ENCODE measurements around the gene C8A. TPM values are rescaled to one million over a fixed set of nuclear protein-coding genes. Genes with fewer than 3 reads are reported as not detected.

Gene C8A
- total RNA-seq, 2 experiments from 2014 or later: not detected

DNA sequence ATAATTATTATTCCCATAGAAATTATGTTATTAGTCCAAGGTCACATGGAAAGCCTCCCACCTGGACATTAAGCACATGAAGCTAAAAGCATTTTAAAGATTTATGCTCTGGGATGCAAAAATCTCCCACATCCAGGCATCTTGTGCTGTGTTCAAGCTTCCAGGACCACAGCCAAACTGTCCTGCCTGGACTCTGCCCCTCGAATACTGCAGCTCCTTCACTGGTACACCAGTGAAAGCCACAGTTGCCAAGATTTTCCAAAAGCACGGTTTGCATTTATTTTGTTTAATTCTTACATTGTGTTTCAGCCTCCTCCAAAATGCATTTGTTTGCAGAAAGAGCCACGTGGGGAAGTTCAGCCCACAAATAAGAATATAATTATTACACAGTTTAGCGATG is 72.6 kb downstream of the C8A start:
- Mint-ChIP-seq H3K36me3 (ENCODE audit: low read depth) (no peaks in the 10 kb centered on the region), H3K4me3 (no peak overlapping the region), H3K4me1 (no peaks in the 10 kb centered on the region), H3K9me3 (no peaks in the 10 kb centered on the region), H3K27me3 (no peaks in the 10 kb centered on the region), H3K27ac (no peak overlapping the region)
- ChIA-PET CTCF (no interaction called here), POLR2A (no interaction called here)
- DNase-seq: no peak

DNA sequence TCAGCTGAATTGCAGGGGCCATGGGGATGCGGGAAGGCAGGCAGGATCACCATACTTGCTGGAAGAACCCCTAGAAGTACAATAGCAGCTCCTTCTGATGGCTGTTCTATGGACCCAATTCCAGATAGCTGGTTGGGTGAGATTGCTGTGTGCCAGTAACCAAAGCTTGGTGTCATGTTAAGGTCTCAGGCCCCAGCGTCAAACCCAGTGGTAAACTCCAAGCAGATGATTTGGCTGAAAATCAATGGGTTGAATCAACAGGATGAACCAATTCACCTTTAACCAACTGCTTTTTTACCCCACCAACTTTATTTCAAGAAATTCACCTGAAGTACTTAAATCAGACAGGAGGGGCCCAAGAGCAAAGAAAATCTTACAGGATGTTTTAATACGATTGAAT is 73.4 kb downstream of the C8A start:
- H3K4me1 Mint-ChIP-seq: no peaks in the 10 kb centered on the region
- no peaks in the 10 kb centered on the region for H3K36me3 Mint-ChIP-seq (ENCODE audit: low read depth)
- H3K9me3 Mint-ChIP-seq: no peaks in the 10 kb centered on the region
- no peaks in the 10 kb centered on the region for H3K27me3 Mint-ChIP-seq
- no peak overlapping the region for H3K4me3 Mint-ChIP-seq
- no peak overlapping the region for H3K27ac Mint-ChIP-seq
- ChIA-PET CTCF (no interaction called here), POLR2A (no interaction called here)
- no peak for DNase-seq

GRCh38 chr1:56929492-56929891 is 74.9 kb downstream of the C8A start:
- Mint-ChIP-seq H3K4me1 (no peaks in the 10 kb centered on the region), H3K4me3 (no peak overlapping the region), H3K27me3 (no peaks in the 10 kb centered on the region), H3K36me3 (ENCODE audit: low read depth) (no peaks in the 10 kb centered on the region), H3K27ac (no peak overlapping the region), H3K9me3 (no peaks in the 10 kb centered on the region)
- ChIA-PET CTCF (no interaction called here), POLR2A (no interaction called here)
- no peak for DNase-seq

- Mint-ChIP-seq H3K4me3 (no peak overlapping the region), H3K27me3 (no peaks in the 10 kb centered on the region), H3K9me3 (no peaks in the 10 kb centered on the region), H3K4me1 (no peaks in the 10 kb centered on the region), H3K27ac (no peak overlapping the region), H3K36me3 (ENCODE audit: low read depth) (no peaks in the 10 kb centered on the region)
- ChIA-PET CTCF (no interaction called here), POLR2A (no interaction called here)
- no peak for DNase-seq
Observed at GRCh38 chr1:56931211-56931610, 76.6 kb downstream of the C8A start.

DNA sequence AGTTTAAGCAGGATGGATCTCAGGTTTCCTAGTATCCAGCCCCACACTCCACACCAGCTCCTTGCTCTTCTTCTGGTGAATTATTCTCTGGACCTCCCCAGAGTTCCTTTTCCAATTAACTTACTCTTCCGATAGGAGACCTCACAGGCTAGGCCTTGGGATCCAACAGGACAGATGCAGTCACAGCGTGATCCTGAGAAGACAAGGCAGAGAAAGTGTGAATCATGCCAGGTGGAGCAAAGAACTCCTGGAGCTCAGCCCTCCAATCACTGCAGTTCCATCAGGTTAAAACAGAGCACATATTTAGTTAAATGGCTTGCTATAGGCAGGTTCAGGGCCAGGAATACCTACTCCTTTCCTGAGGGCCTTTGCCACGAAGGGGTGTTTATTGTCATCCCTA is 77.1 kb downstream of the C8A start:
- Mint-ChIP-seq H3K27ac (no peak overlapping the region), H3K36me3 (ENCODE audit: low read depth) (no peaks in the 10 kb centered on the region), H3K27me3 (no peaks in the 10 kb centered on the region), H3K4me3 (no peak overlapping the region), H3K4me1 (no peaks in the 10 kb centered on the region), H3K9me3 (no peaks in the 10 kb centered on the region)
- DNase-seq: no peak
- ChIA-PET POLR2A (no interaction called here), CTCF (no interaction called here)

- Mint-ChIP-seq H3K4me3 (no peak overlapping the region), H3K36me3 (ENCODE audit: low read depth) (no peaks in the 10 kb centered on the region), H3K27ac (no peak overlapping the region), H3K4me1 (no peaks in the 10 kb centered on the region), H3K9me3 (no peaks in the 10 kb centered on the region), H3K27me3 (no peaks in the 10 kb centered on the region)
- POLR2A ChIA-PET: no interaction called here
- CTCF ChIA-PET: interaction anchor here (1.0 kb wide), 1 partner anchor 12 kb away, joined by 3 read pairs; no protein-coding TSS in a partner anchor
- no peak for DNase-seq
Observed at GRCh38 chr1:56933161-56933560, 78.6 kb downstream of the C8A start.

DNA sequence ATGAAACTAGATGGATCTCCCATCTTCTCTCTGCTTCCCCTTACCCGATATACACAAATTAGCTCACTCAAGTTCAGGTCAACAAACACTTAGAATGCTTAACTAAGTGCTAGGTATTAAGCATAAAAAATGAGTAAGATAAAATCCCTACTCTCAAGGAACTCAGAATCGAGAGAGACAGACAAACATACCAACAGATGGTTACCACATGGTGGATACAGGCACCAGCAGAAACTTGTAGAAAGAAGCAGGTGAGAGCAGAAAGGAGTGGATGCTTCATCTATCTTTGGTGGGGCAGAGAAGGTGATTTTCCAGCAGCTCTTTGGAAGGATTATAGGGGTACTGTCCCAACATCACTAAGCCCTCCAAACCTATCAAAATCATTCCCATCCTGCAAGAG is 79.0 kb downstream of the C8A start:
- Mint-ChIP-seq H3K4me1 (no peaks in the 10 kb centered on the region), H3K27me3 (no peaks in the 10 kb centered on the region), H3K27ac (no peak overlapping the region), H3K9me3 (no peaks in the 10 kb centered on the region), H3K4me3 (no peak overlapping the region), H3K36me3 (ENCODE audit: low read depth) (no peaks in the 10 kb centered on the region)
- ChIA-PET POLR2A (no interaction called here), CTCF (no interaction called here)
- DNase-seq: no peak

DNA sequence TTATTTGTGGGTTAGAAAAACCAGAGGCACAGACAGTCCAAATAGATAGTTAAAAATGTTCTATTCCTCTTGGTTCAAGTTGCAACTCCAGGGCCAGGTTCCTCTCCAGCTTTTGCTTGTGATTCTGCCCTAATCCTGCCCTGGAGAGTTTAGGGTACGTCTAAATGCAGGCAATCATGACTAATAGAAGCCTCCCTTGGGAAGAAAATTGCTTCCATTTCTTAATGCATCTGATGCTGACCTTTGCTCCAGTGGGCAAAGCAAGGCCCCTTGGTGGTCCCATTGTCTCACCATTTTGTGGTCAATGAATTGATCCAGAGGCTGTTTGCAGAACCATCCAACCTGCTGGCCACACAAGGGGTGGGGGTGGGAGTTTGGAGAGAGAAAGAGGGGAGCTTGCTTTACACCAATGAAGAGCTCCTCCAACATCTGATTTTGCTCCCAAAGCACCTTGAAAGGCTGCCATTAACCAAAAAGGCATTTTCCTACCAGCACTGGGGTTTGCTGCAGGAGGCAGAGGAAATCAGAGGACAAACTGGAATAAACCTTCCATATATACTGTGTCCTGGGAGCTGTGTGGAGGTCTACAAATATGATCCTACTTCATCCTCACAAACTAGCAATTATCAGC is 79.9 kb downstream of the C8A start:
- H3K4me3 Mint-ChIP-seq: no peak overlapping the region
- ChIA-PET POLR2A (no interaction called here), CTCF (no interaction called here)
- H3K36me3 Mint-ChIP-seq (ENCODE audit: low read depth): no peaks in the 10 kb centered on the region
- H3K27ac Mint-ChIP-seq: no peak overlapping the region
- H3K4me1 Mint-ChIP-seq: no peaks in the 10 kb centered on the region
- no peak for DNase-seq
- no peaks in the 10 kb centered on the region for H3K9me3 Mint-ChIP-seq
- H3K27me3 Mint-ChIP-seq: no peaks in the 10 kb centered on the region

DNA sequence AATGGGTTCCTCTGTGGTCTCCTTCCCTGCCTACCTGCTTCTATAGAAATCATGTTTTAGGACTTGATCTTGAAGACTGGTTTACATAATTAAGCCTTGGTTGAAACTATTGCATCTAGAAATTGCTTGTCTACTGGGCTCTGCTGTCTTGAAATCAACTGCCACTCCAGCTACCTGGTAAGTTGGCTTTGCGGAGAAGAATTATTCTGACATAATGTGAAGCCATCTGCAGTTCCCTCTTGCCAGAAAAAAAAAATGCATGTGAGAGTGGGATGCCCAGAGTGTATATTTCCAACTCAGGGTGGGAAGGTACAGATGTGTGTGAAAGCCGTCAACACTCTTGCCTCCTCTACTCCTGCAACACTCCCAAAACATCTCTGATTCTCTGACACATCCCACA is 84.0 kb downstream of the C8A start:
- POLR2A ChIA-PET: no interaction called here
- no peak for DNase-seq
- Mint-ChIP-seq H3K27me3 (no peaks in the 10 kb centered on the region), H3K4me3 (no peak overlapping the region), H3K27ac (no peak overlapping the region), H3K9me3 (no peaks in the 10 kb centered on the region), H3K36me3 (ENCODE audit: low read depth) (no peaks in the 10 kb centered on the region), H3K4me1 (no peaks in the 10 kb centered on the region)
- CTCF ChIA-PET: no interaction called here

- Mint-ChIP-seq H3K4me3 (no peak overlapping the region), H3K4me1 (no peaks in the 10 kb centered on the region)
Observed at GRCh38 chr1:56939209-56939608, 84.6 kb downstream of the C8A start.

DNA sequence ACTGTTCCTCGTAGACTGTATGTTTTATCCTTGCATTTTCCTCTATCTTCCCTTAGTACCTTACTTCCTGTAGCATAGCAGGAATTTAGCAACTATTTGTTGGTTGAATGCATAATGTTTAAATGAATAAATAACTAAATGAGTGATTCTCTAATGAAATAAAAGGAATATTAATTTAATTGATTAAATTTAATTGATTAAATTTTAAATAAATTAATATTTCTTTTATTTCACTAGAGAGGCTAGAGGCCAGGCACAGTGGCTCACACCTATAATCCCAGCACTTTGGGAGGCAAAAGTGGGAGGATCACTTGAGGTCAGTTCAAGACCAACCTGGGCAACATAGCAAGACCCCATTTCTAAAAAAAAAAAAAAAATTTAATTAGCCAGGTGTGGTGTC is 85.4 kb downstream of the C8A start:
- ChIA-PET CTCF (no interaction called here), POLR2A (no interaction called here)
- Mint-ChIP-seq H3K4me3 (no peak overlapping the region), H3K27me3 (no peaks in the 10 kb centered on the region), H3K9me3 (no peaks in the 10 kb centered on the region), H3K4me1 (no peaks in the 10 kb centered on the region), H3K27ac (no peak overlapping the region), H3K36me3 (ENCODE audit: low read depth) (no peaks in the 10 kb centered on the region)
- DNase-seq: no peak

More at GRCh38 chr1:56939209-56939608, 84.6 kb downstream of the C8A start:
- Mint-ChIP-seq H3K36me3 (ENCODE audit: low read depth) (no peaks in the 10 kb centered on the region), H3K27me3 (no peaks in the 10 kb centered on the region), H3K9me3 (no peaks in the 10 kb centered on the region), H3K27ac (no peak overlapping the region)
- CTCF ChIA-PET: interaction anchor here (0.5 kb wide), 1 partner anchor 13 kb away, joined by 3 read pairs; no protein-coding TSS in a partner anchor
- POLR2A ChIA-PET: no interaction called here
- DNase-seq: no peak

DNA sequence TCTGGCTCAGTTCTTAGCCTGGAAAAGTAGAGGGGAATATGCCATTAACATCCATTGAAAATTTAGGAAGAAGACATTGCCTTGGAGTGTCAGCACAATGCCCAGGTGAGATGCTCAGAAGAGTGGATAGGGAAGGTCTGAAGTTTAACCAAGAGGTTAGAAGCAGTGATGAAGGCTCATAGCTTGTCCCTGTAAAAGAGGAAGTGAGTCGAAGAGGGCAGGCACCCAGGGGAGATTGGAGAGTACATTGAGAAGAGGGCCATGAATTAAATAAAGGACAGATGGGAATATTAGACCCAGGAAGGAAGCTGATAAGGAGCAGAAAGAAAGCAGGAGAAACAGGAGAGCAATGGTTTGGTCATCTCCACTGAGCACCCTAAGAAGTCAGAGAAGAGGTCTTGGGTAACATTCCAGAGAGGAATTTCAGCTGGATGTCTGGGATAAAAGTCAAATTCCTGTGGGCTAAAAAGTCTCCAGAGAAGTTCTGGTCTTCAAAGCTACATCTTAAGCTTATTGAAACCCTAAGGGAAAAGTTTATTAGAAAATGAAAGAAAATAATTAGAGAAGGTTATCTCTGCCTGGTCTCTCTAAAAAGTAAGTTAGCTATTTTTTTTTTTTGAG is 93.9 kb downstream of the C8A start:
- Mint-ChIP-seq H3K4me1 (no peaks in the 10 kb centered on the region), H3K4me3 (no peak overlapping the region)

GRCh38 chr1:56952501-56952900 is 97.9 kb downstream of the C8A start:
- peaks cover under 1% of the 10 kb centered on the region for H3K27me3 Mint-ChIP-seq
- H3K36me3 Mint-ChIP-seq (ENCODE audit: low read depth): no peaks in the 10 kb centered on the region
- POLR2A ChIA-PET: no interaction called here
- no peaks in the 10 kb centered on the region for H3K4me1 Mint-ChIP-seq
- CTCF ChIA-PET: no interaction called here
- no peaks in the 10 kb centered on the region for H3K9me3 Mint-ChIP-seq
- H3K4me3 Mint-ChIP-seq: no peak overlapping the region
- no peak for DNase-seq
- no peak overlapping the region for H3K27ac Mint-ChIP-seq

More for the DNA sequence above, 93.9 kb downstream of the C8A start:
- DNase-seq: no peak
- Mint-ChIP-seq H3K9me3 (no peaks in the 10 kb centered on the region), H3K36me3 (ENCODE audit: low read depth) (no peaks in the 10 kb centered on the region), H3K27me3 (no peaks in the 10 kb centered on the region), H3K27ac (no peak overlapping the region)
- ChIA-PET CTCF (interaction anchor here (0.6 kb wide), 1 partner anchor 186 kb away, joined by 3 read pairs; no protein-coding TSS in a partner anchor), POLR2A (no interaction called here)

- Mint-ChIP-seq H3K27me3 (peaks cover 2% of the 10 kb centered on the region), H3K27ac (no peak overlapping the region), H3K9me3 (no peaks in the 10 kb centered on the region), H3K4me3 (no peak overlapping the region), H3K36me3 (ENCODE audit: low read depth) (no peaks in the 10 kb centered on the region), H3K4me1 (no peaks in the 10 kb centered on the region)
- DNase-seq: no peak
- ChIA-PET POLR2A (no interaction called here), CTCF (no interaction called here)
Observed at GRCh38 chr1:56953386-56953785, 98.8 kb downstream of the C8A start.

Measured in activated CD4-positive, alpha-beta T cell treated with anti-CD3 and anti-CD28 coated beads, Interleukin-2, amount 10 ng/mL, durations not matched to agents 7 days and 5 days (primary cell).